NCI-H2227 (cell line): ENCODE measurements around the gene CFAP57.

Source experiments
- DNase-seq: peaks from one replicate; lab custom pipeline; 2025; ENCODE audit not compliant: unreplicated experiment; lab: John Stamatoyannopoulos, UW

Gene CFAP57

GRCh38 chr1:43275826-43276620 lies 103.9 kb downstream of the CFAP57 start:
- no peak for DNase-seq

DNA sequence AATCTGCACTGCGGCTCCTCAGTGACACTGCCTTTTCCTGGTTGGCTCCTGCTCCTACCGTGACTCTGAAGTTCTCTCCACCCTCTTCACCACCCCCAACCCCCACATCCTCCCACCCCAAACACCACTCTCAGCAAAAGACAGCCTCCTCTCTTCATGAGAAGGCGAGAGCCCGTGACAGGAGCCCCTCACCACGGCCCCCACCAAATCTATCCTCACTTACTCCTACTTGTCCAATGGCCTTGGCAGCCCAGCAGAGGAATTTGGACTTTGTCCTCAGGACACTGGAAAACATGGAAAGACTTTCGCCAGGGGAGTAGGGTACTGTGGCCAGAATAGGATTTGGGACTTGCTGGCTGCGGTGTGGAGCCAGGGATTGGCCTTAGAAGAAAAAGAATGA lies 104.5 kb downstream of the CFAP57 start:
- DNase-seq: no peak

- DNase-seq: no peak
Measured at GRCh38 chr1:43277116-43277876, 105.2 kb downstream of the CFAP57 start.

DNA sequence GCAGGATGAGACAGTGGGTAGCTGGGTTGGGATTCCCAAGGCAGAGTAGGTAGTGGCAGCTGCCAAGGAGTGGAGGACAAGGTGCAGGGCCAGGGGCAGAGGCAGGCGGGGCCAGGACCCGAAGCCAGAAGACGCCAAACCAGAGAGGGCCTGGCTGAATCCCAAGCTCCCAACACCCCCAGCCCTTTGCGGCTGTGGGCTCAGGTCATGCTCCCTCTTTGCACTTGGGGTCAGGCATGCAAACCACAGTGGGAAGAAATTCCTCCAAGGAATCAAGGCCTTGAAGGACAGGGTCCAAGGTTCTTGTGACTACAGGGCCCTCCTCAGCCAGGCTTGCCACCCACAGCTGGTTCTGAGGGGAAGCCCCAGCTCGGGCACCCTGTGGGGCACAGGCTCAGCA lies 107.0 kb downstream of the CFAP57 start:
- no peak for DNase-seq

DNA sequence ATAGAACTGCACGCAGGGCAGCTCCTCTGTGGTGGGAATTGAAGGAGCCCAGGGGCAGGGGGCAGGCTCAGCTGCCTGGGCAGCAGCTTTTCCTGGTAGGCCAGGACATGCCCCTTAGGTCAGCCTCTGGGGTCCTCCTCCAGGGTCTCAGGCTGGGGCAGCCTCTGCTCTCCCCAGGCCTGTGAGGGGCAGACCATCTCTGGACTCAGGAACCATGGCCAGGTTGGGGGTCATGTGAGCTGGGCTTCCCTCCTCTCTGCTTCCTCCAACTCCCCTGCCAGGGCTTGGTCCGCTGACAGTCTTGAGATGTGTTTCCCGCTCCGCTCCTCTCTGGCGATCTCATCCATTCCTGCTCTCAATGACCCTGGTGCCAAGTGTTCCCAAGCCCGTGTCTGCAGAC lies 107.5 kb downstream of the CFAP57 start:
- DNase-seq: no peak

- no peak for DNase-seq
Measured at GRCh38 chr1:43280692-43281091, 108.6 kb downstream of the CFAP57 start.

DNA sequence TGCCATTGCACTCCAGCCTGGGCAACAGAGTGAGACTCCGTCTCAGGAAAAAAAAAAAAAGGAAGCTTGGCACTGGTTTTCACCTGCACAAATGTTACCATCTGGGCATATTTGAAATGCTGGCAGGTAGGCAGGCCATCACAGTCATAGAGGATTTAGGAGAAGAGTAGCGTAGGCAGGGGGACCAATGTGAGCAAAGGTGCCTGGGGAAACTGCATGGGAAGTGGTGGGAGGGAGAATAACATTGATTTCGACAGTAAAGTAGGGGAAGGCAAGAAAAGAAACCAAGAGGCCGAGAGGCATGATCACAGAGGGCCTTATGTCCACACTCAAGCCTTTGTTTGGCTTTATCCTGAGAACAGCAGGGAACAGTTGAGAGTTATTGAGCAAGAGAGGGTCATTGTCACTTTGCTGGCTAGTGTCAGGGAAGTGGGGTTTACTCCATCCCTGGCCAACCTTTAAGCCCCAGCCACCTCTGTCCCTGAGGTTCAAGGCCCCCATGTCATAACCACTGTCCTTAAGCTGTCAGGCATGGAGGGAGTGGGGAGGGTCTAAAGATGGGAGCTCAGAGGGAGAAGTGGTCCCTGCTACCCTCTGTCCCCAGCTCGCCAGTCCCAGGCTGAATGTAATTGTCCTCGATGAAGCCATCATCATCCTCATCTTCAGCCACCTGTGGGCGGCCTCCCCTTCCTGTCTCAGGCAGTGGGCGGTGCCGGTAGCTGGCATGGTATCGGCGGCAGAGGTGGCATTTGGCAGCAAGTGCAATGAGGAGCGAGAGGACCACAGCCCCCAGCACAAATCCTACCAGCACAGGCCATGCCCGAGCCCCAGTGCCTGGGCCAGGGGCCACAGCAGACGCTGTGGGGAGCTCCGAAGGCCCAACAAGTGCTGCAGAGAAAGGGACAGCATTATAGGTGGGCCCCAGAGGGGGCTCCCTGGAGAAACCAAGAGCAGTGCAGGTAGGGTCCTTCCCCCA lies 110.4 kb downstream of the CFAP57 start:
- no peak for DNase-seq

DNA sequence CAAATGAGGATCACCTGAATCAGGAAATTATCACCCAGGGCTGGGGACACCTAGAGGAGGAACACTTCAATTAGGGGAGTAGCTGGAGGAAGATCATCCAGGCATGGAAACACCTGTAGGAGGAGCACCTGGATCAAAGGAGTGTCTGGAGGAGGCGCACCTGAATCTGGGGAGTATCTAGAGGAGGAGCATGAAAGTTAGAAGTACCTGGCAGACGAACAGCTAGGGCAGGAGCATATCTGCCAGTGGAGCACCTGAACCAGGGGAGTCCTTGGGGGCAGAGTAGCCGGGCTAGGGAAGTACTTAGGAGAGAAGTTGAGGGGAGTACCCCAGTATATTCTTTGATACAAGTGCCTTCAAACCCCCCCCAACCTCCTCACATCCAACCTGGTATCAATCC lies 111.9 kb downstream of the CFAP57 start:
- no peak for DNase-seq

DNA sequence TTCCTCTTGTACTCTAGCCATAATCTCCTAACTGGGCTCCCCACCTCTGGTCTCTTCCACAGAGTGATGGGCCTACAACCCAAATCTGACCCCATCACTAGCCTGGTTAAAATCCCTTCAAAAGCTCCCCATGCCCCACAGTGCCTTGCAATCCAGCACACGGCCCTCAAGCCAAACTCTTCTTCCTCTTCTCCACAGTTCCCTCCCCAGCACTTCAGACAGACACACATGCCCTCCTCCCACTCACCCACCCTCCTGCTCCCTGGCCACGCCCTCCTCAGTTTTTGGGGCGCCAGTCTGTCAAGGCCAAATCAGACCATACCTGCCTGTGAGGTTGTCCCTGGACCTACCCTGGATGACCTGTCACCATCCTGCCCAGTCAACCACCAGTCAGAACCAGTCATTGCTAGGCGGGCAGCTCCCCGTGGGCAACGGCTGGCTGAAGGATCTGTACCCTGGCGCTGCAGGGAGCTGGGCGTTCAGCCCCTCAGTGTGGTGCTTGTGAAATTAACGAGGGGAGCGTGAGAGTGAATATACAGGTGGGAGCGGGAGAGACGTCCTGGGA lies 112.5 kb downstream of the CFAP57 start:
- no peak for DNase-seq

GRCh38 chr1:43285269-43285990 lies 113.3 kb downstream of the CFAP57 start, which contains the start of gene C1orf210:
C1orf210 (minus strand) TSS chr1:43285581; CDS start chr1:43283270, 2,311 bp downstream.
- no peak for DNase-seq

- DNase-seq: no peak
Measured at GRCh38 chr1:43286115-43286514, 114.0 kb downstream of the CFAP57 start.

DNA sequence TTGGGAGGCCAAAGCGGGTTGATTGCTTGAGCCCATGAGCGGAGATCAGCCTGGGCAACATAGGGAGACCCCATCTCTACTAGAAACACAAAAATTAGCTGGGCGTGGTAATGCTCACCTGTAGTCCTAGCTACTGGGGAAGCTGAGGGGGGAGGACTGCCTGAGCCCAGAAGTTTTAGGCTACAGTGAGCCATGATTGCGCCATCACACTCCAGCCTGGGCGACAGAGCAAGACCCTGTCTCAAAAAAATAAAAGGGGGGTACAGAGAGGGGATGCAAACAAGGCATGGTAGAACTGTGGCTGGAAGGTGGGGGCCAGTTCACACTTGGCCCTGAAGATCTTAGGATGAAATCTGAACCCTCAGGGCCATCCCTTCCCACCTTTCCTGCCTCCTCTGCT lies 114.4 kb downstream of the CFAP57 start:
- DNase-seq: no peak

DNA sequence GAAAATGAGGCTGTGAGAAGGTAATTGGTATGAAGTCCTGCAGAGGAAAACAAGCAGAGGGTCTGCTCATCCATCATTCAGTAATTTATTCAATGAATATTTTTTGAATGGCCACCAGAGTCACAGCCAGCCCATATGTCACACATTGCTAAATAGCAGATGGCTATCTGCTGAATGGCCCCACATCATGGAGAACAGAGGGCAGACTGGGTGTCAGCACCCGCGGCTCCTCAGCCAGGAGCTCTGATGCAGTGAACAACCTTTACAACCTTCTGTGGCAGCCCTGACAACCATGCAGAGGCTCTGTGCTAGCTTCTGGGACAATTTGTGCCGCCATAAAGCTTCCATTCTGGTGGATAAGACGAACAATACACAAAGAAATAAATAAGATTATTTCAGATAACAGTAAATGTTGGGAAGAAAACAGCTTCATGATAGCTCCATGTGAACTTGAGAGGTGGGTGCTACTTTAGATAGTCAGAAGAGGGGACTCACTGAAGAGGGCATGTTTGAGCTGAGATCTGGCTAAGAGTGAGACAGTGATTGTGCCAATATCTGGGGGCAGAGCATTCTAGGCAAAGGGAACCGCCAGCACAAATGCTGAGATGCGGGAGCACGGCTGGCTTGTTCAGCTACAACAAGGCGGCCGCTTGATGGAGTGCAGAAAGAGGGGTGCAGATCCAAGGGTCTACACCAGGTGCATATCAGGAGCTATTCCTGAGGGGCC lies 116.1 kb downstream of the CFAP57 start:
- DNase-seq: no peak

DNA sequence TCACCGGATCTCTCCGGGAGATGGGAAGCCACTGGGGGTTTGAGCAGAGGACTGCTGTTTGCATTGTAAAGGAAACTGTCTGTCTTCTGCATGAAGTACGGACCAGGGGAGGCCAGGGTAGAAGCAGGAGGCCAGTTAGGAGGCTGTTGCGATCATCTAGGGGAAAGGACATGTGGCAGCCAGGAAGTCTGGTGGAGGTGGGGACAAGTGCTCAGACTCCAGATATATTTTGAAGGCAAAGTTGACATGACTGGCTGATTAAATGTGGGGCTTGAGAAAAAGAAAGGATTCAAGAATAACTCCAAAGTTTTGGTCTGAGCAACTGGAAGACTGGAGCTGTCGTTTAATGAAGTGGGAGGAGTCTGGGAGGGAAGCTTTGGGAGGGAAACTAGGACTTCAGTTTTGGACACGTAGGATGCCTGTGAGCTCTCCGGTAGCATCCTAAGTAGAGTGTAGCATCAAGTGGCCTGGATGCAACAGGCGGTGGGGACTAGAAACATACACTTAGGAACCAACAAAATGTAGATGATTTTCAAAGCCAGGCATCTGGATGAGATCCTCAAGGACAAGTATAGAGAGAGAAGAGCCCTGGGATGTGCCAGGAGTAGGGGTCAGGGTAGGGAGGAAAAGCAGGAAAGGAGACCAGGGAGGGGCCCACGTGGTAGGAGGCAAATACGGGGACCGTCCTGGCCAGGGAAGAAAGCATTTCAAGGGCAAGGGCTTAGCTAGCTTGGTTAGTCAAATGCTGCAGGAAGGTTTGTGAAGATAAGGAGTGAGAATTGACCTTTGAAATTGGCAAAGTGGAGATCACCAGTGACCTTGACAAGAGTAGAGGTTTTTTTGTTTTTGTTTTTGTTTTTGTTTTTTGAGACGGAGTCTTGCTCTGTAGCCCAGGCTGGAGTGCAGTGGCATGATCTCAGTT lies 116.9 kb downstream of the CFAP57 start:
- no peak for DNase-seq

DNA sequence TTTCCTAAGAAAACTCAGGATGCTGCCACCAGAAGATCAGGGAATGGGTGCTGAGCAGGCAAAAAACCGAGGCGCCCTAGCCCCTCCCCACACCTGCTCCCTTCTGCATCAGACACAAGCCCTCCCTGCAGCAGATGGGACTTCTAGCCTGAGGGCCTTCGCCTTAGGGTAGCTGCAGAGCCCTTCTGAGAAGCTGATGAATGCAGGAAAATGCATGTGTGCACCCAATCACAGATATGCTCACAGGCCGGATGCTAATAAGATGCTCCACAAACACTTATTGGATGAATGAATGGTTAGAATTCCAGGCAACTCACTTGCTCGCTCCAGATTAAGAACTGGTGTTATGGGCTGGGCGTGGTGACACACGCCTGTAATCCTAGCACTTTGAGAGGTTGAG lies 120.1 kb downstream of the CFAP57 start:
- no peak for DNase-seq

GRCh38 chr1:43292679-43293078 lies 120.5 kb downstream of the CFAP57 start:
- no peak for DNase-seq

DNA sequence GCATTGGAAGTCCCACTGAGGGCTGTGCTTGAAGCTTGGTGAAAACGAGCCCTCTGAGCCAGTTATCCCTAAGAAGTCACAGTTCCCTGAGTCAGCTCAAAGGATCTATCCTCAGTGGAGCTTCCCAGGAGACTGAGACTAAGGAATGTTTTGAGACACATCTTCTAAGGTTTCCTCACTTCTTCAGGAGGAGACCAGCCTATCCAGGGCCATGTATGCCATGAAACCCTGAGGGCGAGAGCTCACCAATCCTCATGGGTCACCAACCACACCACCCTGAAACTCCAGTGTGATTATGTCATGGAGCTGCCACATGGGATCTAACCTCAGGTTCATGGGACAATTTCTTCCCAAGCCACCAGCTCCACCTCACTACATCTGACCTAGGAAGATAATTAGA lies 121.0 kb downstream of the CFAP57 start:
- DNase-seq: no peak
